HEK293 (cell line): Measurements from ENCODE around the gene ZBTB39.
"Not testable (repeated sequence)": the region's sequence is repeated elsewhere in the genome, so short reads cannot be mapped to it uniquely, and the experiment has no call there.

Source experiments
- BCL11A ChIP-seq: fragments of 450-650 bp; formaldehyde crosslinking; IDR thresholded peaks from 2 replicates; pipeline ENCODE4 v1.5.1; 2016; ENCODE audit warnings: low read depth, missing biosample characterization, missing genetic modification characterization
- CTCF ChIP-seq: fragments of 450-650 bp; formaldehyde crosslinking; IDR thresholded peaks from 2 replicates; pipeline ENCODE4 v1.5.1; 2016; ENCODE audit warnings: missing biosample characterization, missing genetic modification characterization
- HOXC10 ChIP-seq: sonication (generic); formaldehyde crosslinking; IDR thresholded peaks from 2 replicates; pipeline ENCODE4 v1.8.1; 2023; ENCODE audit warnings: mild to moderate bottlenecking, missing genetic modification reagents
- SP7 ChIP-seq: fragments of 450-650 bp; formaldehyde crosslinking; IDR thresholded peaks from 2 replicates; pipeline ENCODE4 v1.5.1; 2016; ENCODE audit warnings: missing biosample characterization, missing genetic modification characterization
- TCF7L2 ChIP-seq: IDR thresholded peaks from 2 replicates; pipeline ENCODE4 v1.6.1; 2011; ENCODE audit warnings: low read depth, mild to moderate bottlenecking, inconsistent platforms, low read length, moderate library complexity, borderline replicate concordance
- YY1 ChIP-seq: fragments of 450-650 bp; formaldehyde crosslinking; IDR thresholded peaks from 2 replicates; pipeline ENCODE4 v1.5.1; 2018; ENCODE audit warnings: missing biosample characterization, missing genetic modification characterization
- ZBTB7A ChIP-seq: fragments of 450-650 bp; formaldehyde crosslinking; IDR thresholded peaks from 2 replicates; pipeline ENCODE4 v1.5.1; 2016; ENCODE audit warnings: low read depth, missing biosample characterization, missing genetic modification characterization
- ZNF121 ChIP-seq: fragments of 450-650 bp; formaldehyde crosslinking; IDR thresholded peaks from 2 replicates; pipeline ENCODE4 v1.5.1; 2016; ENCODE audit warnings: missing biosample characterization, missing genetic modification characterization
- ZNF274 ChIP-seq, 2 experiments: fragments of 200-500 bp in 1 of 2; fragments of 450-650 bp in 1 of 2; sonication (Bioruptor generic) in 1 of 2; formaldehyde crosslinking in 1 of 2; IDR thresholded peaks; 2 replicates each; pipeline versions ENCODE4 v1.5.1 to v1.6.1; 2014 to 2016; ENCODE audit warnings: borderline replicate concordance in 1 of 2, inconsistent platforms in 1 of 2, low read length in 1 of 2, missing biosample characterization in 1 of 2, missing genetic modification characterization in 1 of 2
- ZNF280C ChIP-seq: fragments of 450-650 bp; formaldehyde crosslinking; IDR thresholded peaks from 2 replicates; pipeline ENCODE4 v1.5.1; 2016; ENCODE audit warnings: missing biosample characterization, missing genetic modification characterization
- ZNF530 ChIP-seq: fragments of 450-650 bp; formaldehyde crosslinking; IDR thresholded peaks from 2 replicates; pipeline ENCODE4 v1.5.1; 2016; ENCODE audit warnings: low read depth, missing biosample characterization, missing genetic modification characterization
- ZNF785 ChIP-seq: fragments of 450-650 bp; formaldehyde crosslinking; IDR thresholded peaks from 2 replicates; pipeline ENCODE4 v1.5.1; 2016; ENCODE audit warnings: missing biosample characterization, missing genetic modification characterization
- ZSCAN30 ChIP-seq: fragments of 450-650 bp; IDR thresholded peaks from 2 replicates; pipeline ENCODE4 v1.5.1; 2018; ENCODE audit warnings: missing biosample characterization, mild to moderate bottlenecking, missing genetic modification characterization, moderate library complexity

GRCh38 chr12:56977361-56977760 lies 29.0 kb downstream of the ZBTB39 start:
- not testable (repeated sequence) for TF ChIP-seq CTCF (tag by site-specific recombination); ZNF121 (tag by site-specific recombination); ZNF280C (tag by site-specific recombination); TCF7L2; SP7 (tag by site-specific recombination); ZNF785; ZNF274 (IDR thresholded peaks at IDR 0.05; ENCODE audit: low read length); ZNF274 (tag by site-specific recombination; IDR thresholded peaks at IDR 0.05; ENCODE audit: borderline replicate concordance); ZBTB7A; BCL11A (tag by site-specific recombination); ZSCAN30; YY1 (tag by site-specific recombination); ZNF530 (tag by site-specific recombination); HOXC10
